ENCODE data around the gene NPVF.
A peak's percentile ranks its signal among the peaks of the same experiment; 100 is the strongest.

Gene NPVF

DNA sequence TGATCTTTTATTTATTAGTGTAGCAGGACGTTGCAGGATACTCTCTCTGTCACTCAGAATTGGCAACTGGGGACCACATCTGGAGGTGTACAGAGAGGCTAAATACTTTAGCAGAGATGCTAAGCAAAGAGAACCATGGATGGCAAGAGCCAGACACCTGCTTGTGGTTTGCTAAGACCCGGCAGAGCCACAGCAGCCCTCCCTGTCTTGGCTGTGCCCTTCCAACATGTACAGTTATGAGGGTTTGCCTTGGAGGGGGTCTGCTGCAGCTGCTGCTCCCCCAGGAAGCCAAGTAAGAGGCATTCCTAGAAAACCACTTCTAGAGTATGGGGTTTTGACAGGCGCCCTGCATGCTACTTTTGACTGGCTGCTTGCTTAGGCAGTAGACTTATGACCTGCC lies 5.1 kb downstream of the NPVF start:
- DNase-seq = peak; percentile 58

GRCh38 chr7:25222666-25223065 lies 5.6 kb downstream of the NPVF start:
- DNase-seq = peak; percentile 30

DNA sequence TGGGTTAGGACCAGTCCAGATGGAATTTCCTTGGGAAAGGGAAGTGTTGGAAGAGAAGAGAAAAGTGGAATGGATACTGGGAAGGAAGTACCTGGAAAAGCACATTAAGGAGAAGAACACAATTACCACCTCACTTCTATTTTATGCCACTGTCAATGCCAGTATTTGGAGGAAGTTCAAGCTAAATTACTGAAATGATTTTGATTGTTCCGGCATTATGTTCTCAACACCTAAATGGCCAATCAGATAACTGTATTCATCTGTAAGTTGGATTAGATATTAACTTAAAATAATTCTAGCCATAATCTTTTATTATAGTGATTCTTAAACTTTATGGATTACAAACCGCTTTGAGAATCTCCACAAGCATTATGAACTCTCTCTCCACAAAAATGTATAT lies 7.3 kb downstream of the NPVF start:
- DNase-seq = no peak

- DNase-seq = no peak
Observed at GRCh38 chr7:25218191-25218590, 10.1 kb downstream of the NPVF start.

DNA sequence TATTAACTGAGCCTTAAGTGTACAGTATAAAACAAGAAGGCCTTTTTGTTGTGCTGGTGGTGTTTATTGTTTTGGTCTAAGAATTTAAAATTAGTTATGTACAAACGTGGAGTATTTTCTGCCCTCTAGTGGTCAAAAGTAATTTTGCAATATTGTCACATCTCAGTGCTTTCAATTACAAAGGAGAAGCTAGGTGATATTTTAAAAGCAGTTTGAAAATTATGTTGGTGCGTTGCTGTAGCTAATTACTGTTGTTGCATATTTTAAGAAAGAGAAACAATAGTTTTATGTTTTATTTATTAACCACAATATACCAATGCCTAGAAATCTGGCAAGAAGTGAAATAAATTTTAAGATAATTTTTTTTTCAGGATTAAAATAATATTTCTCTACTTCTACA lies 11.4 kb downstream of the NPVF start:
- peak; percentile 85 for DNase-seq

GRCh38 chr7:25215694-25216335 lies 12.5 kb downstream of the NPVF start:
- no peak for DNase-seq

DNA sequence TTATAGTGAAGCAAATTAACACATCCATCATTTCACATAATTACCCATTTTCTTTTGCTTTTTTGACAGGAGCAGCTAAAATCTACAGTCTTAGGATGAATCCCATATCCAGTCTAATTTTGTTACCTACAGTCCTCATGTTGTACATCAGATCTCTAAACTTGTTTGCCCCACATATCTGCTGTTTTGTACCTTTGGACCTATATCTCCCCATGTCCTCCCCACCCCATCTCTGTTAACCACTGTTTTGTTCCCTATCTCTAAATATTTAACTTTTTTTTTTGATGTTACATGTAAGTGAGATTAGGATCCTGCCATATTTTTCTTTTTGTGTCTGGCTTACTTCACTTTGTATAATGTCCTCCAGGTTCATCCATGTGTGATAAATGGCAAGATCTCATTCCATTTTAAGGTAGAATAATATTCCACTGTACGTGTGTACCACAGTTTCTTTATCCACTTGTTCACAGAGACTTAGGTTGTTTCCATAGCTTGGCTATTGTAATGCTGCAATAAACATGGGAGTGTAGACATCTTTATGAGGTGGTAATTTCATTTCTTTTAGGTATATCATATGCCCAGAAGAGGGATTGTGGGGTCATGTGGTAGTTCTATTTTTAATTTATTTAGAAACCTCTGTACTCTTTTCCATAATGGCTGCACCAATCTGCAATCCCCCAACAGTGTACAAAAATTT lies 19.6 kb downstream of the NPVF start:
- DNase-seq = no peak

- DNase-seq = no peak
Observed at GRCh38 chr7:25207887-25208286, 20.4 kb downstream of the NPVF start.

DNA sequence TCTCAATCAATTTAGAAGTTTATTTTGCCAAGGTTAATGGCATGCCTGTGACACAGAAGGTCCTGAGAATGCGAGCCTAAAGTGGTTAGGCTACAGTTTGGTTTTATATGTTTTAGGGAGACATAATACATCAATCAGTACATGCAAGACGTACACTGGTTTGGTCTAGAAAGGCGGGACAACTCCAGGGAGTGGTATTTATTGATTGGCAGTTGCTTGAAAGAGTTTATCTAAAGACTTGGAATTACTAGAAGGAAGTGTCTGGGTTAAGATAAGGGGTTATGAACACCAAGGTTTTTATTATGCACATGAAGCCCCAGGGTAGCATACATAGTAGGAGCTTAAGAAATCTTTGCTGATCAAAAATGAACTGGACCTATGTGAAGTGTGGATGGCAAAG lies 21.5 kb downstream of the NPVF start:
- no peak for DNase-seq

GRCh38 chr7:25196132-25196896 lies 32.0 kb downstream of the NPVF start:
- no peak for DNase-seq

DNA sequence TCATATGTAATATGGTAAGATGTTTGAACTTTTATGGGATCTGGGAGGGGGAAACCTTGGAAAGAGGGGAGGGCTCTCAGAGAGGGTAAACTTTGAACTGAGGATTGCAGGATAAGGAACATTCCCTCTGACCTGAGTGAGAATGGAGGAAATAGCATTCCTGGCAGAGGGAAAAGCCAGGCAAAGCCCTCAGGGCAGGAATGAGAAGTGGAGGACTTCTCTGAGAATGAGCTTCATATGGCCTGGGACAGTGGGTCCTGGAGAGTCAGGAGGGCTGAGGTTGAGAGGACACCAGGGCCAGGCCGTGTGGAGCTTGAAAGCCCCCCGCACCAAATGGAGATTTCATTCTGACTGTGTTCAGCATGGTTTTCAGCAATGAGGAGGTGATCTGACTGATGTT lies 34.2 kb downstream of the NPVF start:
- no peak for DNase-seq

GRCh38 chr7:25192043-25192442 lies 36.2 kb downstream of the NPVF start:
- no peak for DNase-seq

DNA sequence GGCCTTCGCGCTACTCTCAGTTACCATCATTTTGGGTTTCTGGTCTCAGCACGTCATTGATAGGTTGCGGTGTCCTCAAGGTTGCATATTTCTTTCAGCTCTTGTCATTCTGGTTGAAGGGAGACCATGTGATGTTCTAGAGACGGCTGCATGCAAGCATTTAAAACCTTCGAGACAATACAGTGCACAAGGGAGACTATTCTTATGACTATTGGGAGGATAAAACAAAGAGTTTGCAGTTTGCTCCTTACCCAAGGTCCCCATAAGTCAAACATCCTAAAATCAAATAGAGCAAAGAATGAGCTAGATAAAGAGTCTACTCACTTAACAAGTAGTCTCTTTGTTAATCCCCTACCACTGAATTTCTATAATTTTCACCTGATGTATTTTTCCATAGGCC lies 39.1 kb downstream of the NPVF start:
- DNase-seq = no peak

- DNase-seq = no peak
Observed at GRCh38 chr7:25187932-25188331, 40.4 kb downstream of the NPVF start.

DNA sequence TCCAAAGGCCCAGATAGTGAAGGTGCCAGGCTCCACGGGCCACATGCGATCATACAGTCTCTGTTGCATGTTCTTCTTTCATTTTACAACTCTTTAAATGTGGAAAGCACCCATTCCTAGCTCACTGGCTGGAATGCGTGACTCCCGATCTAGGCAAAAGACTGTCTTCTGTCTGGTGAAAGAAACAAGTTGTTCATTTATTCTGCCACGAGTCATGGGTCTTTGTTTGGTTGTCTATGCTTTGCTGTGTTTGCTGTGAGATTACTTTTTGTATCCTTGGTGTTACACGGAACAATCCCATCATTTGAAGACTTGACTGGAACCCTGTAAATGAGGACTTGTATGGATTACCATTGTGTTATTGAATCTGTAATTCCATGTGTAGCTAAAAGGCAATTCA lies 41.9 kb downstream of the NPVF start:
- no peak for DNase-seq

- no peak for DNase-seq
Observed at GRCh38 chr7:25181532-25181931, 46.8 kb downstream of the NPVF start.

DNA sequence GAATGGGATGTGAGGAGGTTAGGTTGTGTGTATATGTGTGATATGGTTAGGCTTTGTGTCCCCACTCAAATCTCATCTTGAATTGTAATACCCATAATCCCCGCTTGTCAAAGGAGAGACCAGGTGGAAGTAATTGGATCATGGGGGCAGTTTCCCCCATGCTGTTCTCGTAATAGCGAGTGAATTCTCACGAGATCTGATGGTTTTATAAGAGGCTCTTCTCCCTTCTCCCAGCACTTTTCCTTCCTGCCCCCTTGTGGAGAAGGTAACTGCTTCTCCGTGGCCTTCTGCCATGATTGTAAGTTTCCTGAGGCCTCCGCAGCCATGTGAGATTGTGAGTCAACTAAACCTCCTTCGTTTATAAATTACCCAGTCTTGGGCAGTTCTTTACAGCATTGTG lies 47.3 kb downstream of the NPVF start:
- peak; percentile 7 for DNase-seq

GRCh38 chr7:25180592-25180923 lies 47.7 kb downstream of the NPVF start:
- no peak for DNase-seq

- peak; percentile 96 for DNase-seq
Observed at GRCh38 chr7:25179771-25180591, 48.3 kb downstream of the NPVF start.

GRCh38 chr7:25179325-25179724 lies 49.0 kb downstream of the NPVF start:
- no peak for DNase-seq

Measured in eye (tissue), 1 donor.